SK-N-DZ (cell line): ENCODE measurements around the gene LENEP.

Experiments used
- small RNA-seq, 2 experiments: library from RNA; depleted of rRNA; stranded (forward); fragments of <200 nt; gene quantifications; one replicate each; pipeline ENCODE3, GENCODE V24; 2014

LENEP gene

Small RNA genes within 50 kb of the gene (small RNA-seq; reads per million reads assigned to genes)
- 0 reads per million in 2 experiments for gene MIR4258
- 0 reads per million in 2 experiments for gene RF00017
